Hepatocyte (in vitro differentiated cells): ENCODE results near the gene E2F1. TPM values are rescaled to one million over a fixed set of nuclear protein-coding genes. Genes with fewer than 3 reads are reported as not detected.
"Not testable (repeated sequence)": the region's sequence is repeated elsewhere in the genome, so short reads cannot be mapped to it uniquely, and the experiment has no call there.

Experiments
- DNase-seq: peaks from one replicate; pipeline ENCODE4 v3.0.0-alpha.2; 2016; ENCODE audit warnings: low spot score
- H2AFZ ChIP-seq: fragments of 200-600 bp; sonication (generic); 2 replicates; pipeline ENCODE4 v1.6.0; 2016; ENCODE audit warnings: antibody characterized with exemption, mild to moderate bottlenecking
- H3K27ac ChIP-seq: fragments of 200-600 bp; sonication (generic); 2 replicates; pipeline ENCODE4 v1.5.1; 2016; ENCODE audit warnings: mild to moderate bottlenecking
- H3K27me3 ChIP-seq: fragments of 200-600 bp; sonication (generic); 2 replicates; pipeline ENCODE4 v1.6.1; 2016
- H3K36me3 ChIP-seq: fragments of 200-600 bp; sonication (generic); replicated peaks from 2 replicates; pipeline ENCODE4 v1.5.1; 2016; ENCODE audit warnings: low read depth; ENCODE audit not compliant: insufficient read depth
- H3K4me1 ChIP-seq: fragments of 200-600 bp; sonication (generic); 2 replicates; pipeline ENCODE4 v1.5.1; 2016; ENCODE audit warnings: mild to moderate bottlenecking, moderate library complexity; ENCODE audit not compliant: insufficient read depth
- H3K4me2 ChIP-seq: fragments of 200-600 bp; sonication (generic); 2 replicates; pipeline ENCODE4 v1.6.0; 2016
- H3K4me3 ChIP-seq: fragments of 200-600 bp; sonication (generic); 2 replicates; pipeline ENCODE4 v1.5.1; 2016; ENCODE audit warnings: mild to moderate bottlenecking
- H3K79me2 ChIP-seq: fragments of 200-600 bp; sonication (generic); 2 replicates; pipeline ENCODE4 v1.6.0; 2017; ENCODE audit warnings: mild to moderate bottlenecking
- H3K9me2 ChIP-seq: fragments of 200-600 bp; sonication (generic); replicated peaks from 2 replicates; pipeline ENCODE4 v1.6.0; 2017; ENCODE audit warnings: mild to moderate bottlenecking; ENCODE audit not compliant: insufficient read depth
- H3K9me3 ChIP-seq: fragments of 200-600 bp; sonication (generic); 2 replicates; pipeline ENCODE4 v1.5.1; 2016; ENCODE audit warnings: low read depth, mild to moderate bottlenecking
- H4K20me1 ChIP-seq: fragments of 200-600 bp; sonication (generic); 2 replicates; pipeline ENCODE4 v1.6.0; 2016; ENCODE audit warnings: mild to moderate bottlenecking; ENCODE audit not compliant: insufficient read depth, poor library complexity, severe bottlenecking
- EZH2 ChIP-seq: fragments of 200-600 bp; sonication (generic); IDR thresholded peaks from 2 replicates; pipeline ENCODE4 v1.6.1; 2016; ENCODE audit warnings: antibody characterized with exemption, mild to moderate bottlenecking, borderline replicate concordance
- EZH2phosphoT487 ChIP-seq: fragments of 200-600 bp; sonication (generic); IDR thresholded peaks from one replicate; pipeline ENCODE4 v1.6.1; 2018; ENCODE audit warnings: antibody characterized with exemption, mild to moderate bottlenecking, low read depth, moderate library complexity; ENCODE audit not compliant: unreplicated experiment, severe bottlenecking
- WGBS: methylation state at CpG from one replicate; pipeline ENCODE4 v1.1.6; 2016; ENCODE audit warnings: low lambda C conversion rate; ENCODE audit errors: missing lambda C conversion rate; 5-methylcytosine and 5-hydroxymethylcytosine counted together
- polyA plus RNA-seq: library from polyadenylated mRNA; unstranded; fragments of >200 nt; fragmentation: Nextera tagmentation; extraction: Ambion mirVana; gene quantifications from 2 replicates; pipeline ENCODE4 v1.2.1, GENCODE V29; 2016
- total RNA-seq: library from RNA; depleted of rRNA; stranded (reverse); fragments of >200 nt; gene quantifications from 2 replicates; pipeline ENCODE4 v1.2.3, GENCODE V29; 2014
- TF ChIP-seq, protein P1 (sequence below): fragments of 200-600 bp; sonication (generic); IDR thresholded peaks from 2 replicates; pipeline ENCODE4 v1.5.1; 2016; ENCODE audit warnings: antibody characterized with exemption, mild to moderate bottlenecking; ENCODE audit not compliant: poor library complexity

Gene E2F1
- total and polyA plus RNA-seq, 2 experiments from 2014 or later = 9.1 to 11.8 TPM

DNA sequence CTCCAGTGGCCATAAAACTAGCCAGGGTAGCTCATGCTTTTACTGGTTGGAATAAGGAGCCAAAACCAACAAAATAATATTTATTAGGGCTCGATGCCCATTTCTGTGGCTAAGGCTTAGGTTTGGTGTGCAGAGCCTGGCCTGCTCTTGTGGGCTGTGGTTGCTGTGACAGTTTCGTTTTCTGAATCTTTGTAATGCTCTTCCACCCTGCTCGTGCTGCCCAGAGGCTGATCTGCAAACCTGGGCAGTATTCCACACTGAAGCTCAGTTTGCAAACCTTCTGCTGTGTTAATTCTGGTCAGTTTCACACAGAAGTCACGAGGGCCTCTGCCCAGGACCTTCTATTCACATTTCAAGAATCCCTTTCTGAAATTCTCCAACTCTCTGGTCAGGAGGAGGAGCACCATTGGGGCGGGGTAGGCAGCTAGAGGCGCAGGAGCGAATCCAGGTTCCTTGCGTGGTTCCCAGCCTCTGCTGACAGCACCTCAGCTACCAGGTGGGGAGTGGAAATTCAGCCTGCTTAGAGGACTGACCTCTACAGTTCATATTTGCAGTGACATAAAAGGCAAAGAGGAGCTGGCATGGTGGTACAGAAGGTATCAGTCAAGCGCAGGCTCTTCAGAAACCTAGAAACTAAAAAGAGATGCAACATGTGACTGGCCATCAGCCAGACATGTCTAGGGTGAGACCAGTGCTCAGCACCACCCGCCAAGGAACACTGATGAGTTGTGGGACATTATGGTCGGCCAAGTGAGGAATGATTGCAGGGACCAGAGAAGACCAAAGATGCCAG lies 38.4 kb downstream of the E2F1 start:
- Histone ChIP-seq H3K79me2 (no peaks in the 10 kb centered on the region), H3K4me2 (no peak overlapping the region), H3K4me3 (no peak overlapping the region), H3K27me3 (no peaks in the 10 kb centered on the region), H3K9me3 (no peaks in the 10 kb centered on the region), H3K27ac (no peak overlapping the region), H3K9me2 (no peaks in the 10 kb centered on the region), H3K4me1 (peaks cover 2% of the 10 kb centered on the region), H2AFZ (no peak overlapping the region), H4K20me1 (no peaks in the 10 kb centered on the region), H3K36me3 (no peaks in the 10 kb centered on the region)
- no peak for DNase-seq
- TF ChIP-seq EZH2 (no peak), EZH2phosphoT487 (no peak)
- TF ChIP-seq, protein P1, sequence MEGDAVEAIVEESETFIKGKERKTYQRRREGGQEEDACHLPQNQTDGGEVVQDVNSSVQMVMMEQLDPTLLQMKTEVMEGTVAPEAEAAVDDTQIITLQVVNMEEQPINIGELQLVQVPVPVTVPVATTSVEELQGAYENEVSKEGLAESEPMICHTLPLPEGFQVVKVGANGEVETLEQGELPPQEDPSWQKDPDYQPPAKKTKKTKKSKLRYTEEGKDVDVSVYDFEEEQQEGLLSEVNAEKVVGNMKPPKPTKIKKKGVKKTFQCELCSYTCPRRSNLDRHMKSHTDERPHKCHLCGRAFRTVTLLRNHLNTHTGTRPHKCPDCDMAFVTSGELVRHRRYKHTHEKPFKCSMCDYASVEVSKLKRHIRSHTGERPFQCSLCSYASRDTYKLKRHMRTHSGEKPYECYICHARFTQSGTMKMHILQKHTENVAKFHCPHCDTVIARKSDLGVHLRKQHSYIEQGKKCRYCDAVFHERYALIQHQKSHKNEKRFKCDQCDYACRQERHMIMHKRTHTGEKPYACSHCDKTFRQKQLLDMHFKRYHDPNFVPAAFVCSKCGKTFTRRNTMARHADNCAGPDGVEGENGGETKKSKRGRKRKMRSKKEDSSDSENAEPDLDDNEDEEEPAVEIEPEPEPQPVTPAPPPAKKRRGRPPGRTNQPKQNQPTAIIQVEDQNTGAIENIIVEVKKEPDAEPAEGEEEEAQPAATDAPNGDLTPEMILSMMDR = no peak
- 93% methylated on average over 11 of the region's 11 CpGs for WGBS

- H3K27ac ChIP-seq, DNase-seq, H3K36me3 ChIP-seq, H4K20me1 ChIP-seq, H3K4me2 ChIP-seq, H3K79me2 ChIP-seq, H3K4me1 ChIP-seq, H3K27me3 ChIP-seq, H3K4me3 ChIP-seq, H3K9me3 ChIP-seq, H2AFZ ChIP-seq, H3K9me2 ChIP-seq: not testable (repeated sequence)
- WGBS = 86% methylated on average over 14 of the region's 14 CpGs
Observed at GRCh38 chr20:33646959-33647602, 39.1 kb downstream of the E2F1 start.

DNA sequence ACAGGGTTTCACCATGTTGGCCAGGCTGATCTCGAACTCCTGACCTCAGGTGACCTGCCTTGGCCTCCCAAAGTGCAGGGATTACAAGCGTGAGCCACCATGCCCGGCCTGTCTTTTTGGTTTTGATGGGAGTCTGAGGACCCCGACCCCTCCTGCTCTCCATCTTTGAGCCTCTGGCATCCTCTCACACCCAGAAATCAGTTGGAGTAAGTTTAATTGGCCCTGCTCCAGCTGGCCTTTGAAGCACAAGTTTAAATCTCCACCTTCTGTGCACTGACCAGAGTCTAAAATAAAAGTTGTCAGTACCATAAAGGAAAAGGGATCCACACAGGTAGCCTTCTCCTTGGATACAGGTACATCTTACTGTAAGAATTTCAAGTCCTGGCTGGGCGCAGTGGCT lies 40.0 kb downstream of the E2F1 start:
- Histone ChIP-seq H3K9me2 (no peaks in the 10 kb centered on the region), H2AFZ (no peak overlapping the region), H4K20me1 (no peaks in the 10 kb centered on the region), H3K27ac (no peak overlapping the region), H3K9me3 (no peaks in the 10 kb centered on the region), H3K4me3 (no peak overlapping the region), H3K27me3 (no peaks in the 10 kb centered on the region), H3K4me2 (no peak overlapping the region), H3K36me3 (no peaks in the 10 kb centered on the region), H3K79me2 (no peaks in the 10 kb centered on the region), H3K4me1 (no peaks in the 10 kb centered on the region)
- TF ChIP-seq EZH2 (no peak), EZH2phosphoT487 (no peak)
- TF ChIP-seq, protein P1 = no peak
- DNase-seq = no peak
- WGBS = over 99% methylated on average over 5 of the region's 5 CpGs

- Histone ChIP-seq H3K36me3 (no peaks in the 10 kb centered on the region), H3K9me3 (no peaks in the 10 kb centered on the region), H3K79me2 (no peaks in the 10 kb centered on the region), H3K4me1 (no peaks in the 10 kb centered on the region), H4K20me1 (no peaks in the 10 kb centered on the region), H3K27ac (no peak overlapping the region), H3K4me3 (no peak overlapping the region), H3K27me3 (no peaks in the 10 kb centered on the region), H2AFZ (no peak overlapping the region), H3K9me2 (no peaks in the 10 kb centered on the region), H3K4me2 (no peak overlapping the region)
- no peak for TF ChIP-seq EZH2
- no peak for TF ChIP-seq EZH2phosphoT487
- TF ChIP-seq, protein P1 = no peak
- 96% methylated on average over 2 of the region's 2 CpGs for WGBS
- no peak for DNase-seq
Observed at GRCh38 chr20:33645396-33645795, 40.8 kb downstream of the E2F1 start.
